Fibroblast of villous mesenchyme (primary cell): Measurements from ENCODE around the gene FSTL5. TPM values are rescaled to one million over a fixed set of nuclear protein-coding genes. Genes with fewer than 3 reads are reported as not detected.

ENCODE experiments used
- DNase-seq: peaks from one replicate; pipeline ENCODE4 v3.0.0-alpha.2; 2010; ENCODE audit warnings: low read depth
- H3K4me3 ChIP-seq: 2 replicates; pipeline ENCODE4 v1.5.1; 2011; ENCODE audit warnings: low read depth, mild to moderate bottlenecking, low read length
- total RNA-seq: library from RNA; depleted of rRNA; stranded (reverse); fragments of >200 nt; gene quantifications from 2 replicates; pipeline ENCODE4 v1.2.3, GENCODE V29; 2012
- TF ChIP-seq, protein P1 (sequence below): IDR thresholded peaks from 2 replicates; pipeline ENCODE4 v1.5.1; 2012; ENCODE audit warnings: low read depth, mild to moderate bottlenecking, low read length; ENCODE audit not compliant: insufficient read depth

Gene FSTL5
- total RNA-seq, 1 donor, result not detected

DNA sequence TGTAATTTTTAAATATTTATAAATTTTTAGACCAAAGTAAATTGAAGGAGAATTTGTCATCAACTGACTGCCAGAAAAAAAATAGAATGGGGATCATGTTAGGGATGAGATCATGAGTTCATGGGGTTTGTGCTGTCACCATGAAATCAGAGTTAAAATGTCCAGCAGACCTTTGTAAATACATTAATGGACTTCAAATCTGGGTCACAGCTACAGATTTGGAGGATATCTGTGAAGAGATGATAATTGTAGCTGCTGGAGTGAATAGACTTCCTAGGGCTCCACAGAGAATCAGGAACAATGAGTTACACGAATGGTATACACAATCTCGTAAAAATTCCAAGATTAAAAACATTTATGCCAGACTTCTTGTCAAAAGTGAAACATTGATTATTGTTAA lies 6.6 kb downstream of the FSTL5 start:
- H3K4me3 ChIP-seq, result no peak overlapping the region
- DNase-seq, result no peak
- TF ChIP-seq, protein P1, sequence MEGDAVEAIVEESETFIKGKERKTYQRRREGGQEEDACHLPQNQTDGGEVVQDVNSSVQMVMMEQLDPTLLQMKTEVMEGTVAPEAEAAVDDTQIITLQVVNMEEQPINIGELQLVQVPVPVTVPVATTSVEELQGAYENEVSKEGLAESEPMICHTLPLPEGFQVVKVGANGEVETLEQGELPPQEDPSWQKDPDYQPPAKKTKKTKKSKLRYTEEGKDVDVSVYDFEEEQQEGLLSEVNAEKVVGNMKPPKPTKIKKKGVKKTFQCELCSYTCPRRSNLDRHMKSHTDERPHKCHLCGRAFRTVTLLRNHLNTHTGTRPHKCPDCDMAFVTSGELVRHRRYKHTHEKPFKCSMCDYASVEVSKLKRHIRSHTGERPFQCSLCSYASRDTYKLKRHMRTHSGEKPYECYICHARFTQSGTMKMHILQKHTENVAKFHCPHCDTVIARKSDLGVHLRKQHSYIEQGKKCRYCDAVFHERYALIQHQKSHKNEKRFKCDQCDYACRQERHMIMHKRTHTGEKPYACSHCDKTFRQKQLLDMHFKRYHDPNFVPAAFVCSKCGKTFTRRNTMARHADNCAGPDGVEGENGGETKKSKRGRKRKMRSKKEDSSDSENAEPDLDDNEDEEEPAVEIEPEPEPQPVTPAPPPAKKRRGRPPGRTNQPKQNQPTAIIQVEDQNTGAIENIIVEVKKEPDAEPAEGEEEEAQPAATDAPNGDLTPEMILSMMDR, result no peak

DNA sequence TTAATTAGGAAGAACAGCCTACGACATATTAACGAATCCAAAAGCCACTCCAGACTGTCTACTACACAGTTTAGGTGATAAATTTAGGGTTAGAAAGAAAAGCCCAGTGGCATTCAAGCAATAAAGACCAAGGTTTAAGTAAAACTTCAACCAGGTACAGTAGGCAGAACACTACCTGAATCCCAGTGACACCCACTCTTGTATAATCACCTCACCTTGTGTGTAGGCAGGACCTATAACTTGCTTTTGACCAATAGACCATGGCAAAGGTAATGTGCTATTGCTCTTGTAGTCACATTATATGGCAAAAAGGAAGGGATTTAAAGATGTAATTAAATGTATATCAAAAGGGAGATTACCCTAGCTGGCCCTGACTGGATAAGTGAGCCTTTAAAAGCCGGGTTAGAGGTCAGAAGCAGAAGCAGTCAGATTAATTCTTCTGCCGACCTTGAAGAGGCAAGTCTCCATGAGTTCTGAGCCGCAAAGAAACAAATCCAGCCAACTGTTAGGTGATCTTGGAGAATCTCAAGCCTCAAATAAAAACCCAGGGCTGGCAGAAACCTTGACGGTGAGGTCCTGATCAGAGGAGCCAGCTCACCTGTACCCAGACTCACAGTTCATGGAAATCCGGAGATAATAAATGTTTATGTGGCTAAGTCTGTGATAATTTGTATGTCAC lies 8.8 kb downstream of the FSTL5 start:
- TF ChIP-seq, protein P1, result no peak
- DNase-seq, result no peak
- no peak overlapping the region for H3K4me3 ChIP-seq

DNA sequence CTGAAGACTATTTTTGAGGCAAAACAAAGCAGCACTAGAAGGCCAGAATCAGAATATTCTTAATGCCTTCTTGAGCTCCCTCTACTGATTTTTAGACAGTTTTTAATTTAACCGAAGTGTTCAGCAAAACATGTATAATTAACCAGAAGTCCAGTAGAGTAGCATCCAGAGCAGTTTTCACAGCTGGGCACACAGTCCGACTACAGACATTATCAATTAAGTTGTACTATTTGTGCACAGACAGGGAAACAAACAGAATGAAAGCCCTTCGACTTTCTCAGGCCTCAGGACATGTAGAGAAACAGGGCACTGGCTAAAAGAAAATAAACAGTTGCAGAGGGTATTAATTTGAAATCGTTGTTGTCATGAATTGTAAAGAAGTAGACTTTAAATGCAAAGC lies 11.9 kb downstream of the FSTL5 start:
- H3K4me3 ChIP-seq, result no peak overlapping the region
- TF ChIP-seq, protein P1, result no peak
- DNase-seq, result no peak

DNA sequence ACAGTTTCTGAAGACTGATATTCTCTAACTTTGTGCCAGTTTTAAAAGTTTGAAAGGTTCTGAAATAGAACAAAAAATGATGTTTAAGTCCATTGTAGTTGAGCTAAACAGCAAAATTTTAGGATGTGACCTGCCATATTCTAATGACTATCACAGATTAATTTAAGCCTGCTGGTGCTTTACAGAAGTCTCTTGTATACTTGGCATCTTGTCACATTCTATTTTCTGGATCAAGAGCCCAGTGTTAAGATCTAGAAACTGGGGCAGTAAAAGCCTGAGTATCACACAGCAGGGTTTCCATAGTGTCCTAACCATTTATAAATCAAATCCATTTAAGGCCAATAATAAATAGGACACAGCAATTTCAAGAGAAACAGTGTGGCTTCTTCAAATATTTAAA lies 12.4 kb downstream of the FSTL5 start:
- no peak overlapping the region for H3K4me3 ChIP-seq
- TF ChIP-seq, protein P1, result no peak
- no peak for DNase-seq

DNA sequence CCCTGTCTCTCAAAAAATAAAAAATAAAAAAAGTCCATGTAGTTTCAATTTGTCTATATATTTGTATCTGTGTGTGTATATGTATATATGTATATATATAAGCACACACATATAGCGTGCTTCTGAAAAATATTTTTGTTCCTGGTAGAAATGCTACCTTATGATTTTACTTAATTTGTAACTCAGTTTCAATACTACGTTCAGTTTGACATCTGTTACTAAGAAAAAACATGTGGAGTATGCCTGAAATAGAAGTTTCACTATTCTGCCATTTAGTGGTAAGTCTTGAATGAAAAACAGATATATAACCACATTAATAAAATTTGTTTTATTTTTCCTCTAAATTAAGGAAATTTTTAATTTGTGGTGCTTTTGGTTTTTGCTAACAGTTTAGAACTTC lies 14.2 kb downstream of the FSTL5 start:
- TF ChIP-seq, protein P1, result no peak
- no peak for DNase-seq
- no peak overlapping the region for H3K4me3 ChIP-seq

DNA sequence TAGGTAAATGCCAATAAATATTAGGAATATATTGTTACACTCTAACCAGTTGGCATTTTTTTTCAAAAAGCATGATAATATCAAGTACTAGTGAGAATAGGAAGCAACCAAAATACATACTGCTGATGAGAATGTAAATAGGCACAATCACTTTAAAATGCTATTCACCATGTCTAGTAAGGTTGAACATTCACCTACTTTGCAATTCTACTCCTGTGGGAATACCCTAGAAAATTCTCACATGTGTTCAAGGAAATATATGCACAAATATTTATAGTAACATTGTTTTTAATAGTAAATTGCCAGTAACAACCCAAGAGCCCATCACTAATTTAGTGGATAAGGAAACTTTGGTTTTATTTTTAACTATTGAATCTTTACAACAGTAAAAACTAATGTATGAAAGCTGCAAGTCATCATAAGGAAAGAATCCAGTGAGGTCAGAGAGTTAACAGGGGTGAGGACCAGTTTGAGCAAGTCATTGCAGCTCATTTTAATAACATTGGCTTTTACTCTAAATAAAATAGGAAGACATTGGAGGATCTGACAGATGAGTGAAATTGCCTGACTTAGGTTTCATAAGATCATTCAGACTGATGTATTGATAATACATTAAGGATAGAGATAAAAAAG lies 23.6 kb downstream of the FSTL5 start:
- DNase-seq, result no peak
- H3K4me3 ChIP-seq, result no peak overlapping the region
- TF ChIP-seq, protein P1, result no peak
